Stomach (tissue), 9 donors: ENCODE results near the gene CDC42EP5. TPM values are rescaled to one million over a fixed set of nuclear protein-coding genes. Genes with fewer than 3 reads are reported as not detected.

ENCODE experiments used
- DNase-seq, 2 donors: peaks; one replicate each; pipeline versions ENCODE4 v3.0.0 to v3.0.0-alpha.2; 2013 to 2019
- H3K27ac ChIP-seq, 5 donors: fragments of 200-600 bp in 4 of 5; sonication (generic) in 4 of 5; one replicate each; pipeline ENCODE4 v1.5.1; 2013 to 2019; ENCODE audit warnings: mild to moderate bottlenecking in 1 of 5, moderate library complexity in 1 of 5
- H3K27me3 ChIP-seq, 3 donors: fragments of 200-600 bp; sonication (generic); one replicate each; pipeline ENCODE4 v1.5.1; 2017 to 2019; ENCODE audit warnings: mixed run types in 1 of 3
- H3K36me3 ChIP-seq, 4 donors: fragments of 200-600 bp; sonication (generic); 1 replicate in 3 of 4; 2 replicates in 1 of 4; pipeline ENCODE4 v1.5.1; 2016 to 2019
- H3K4me1 ChIP-seq, 4 donors: fragments of 200-600 bp; sonication (generic); one replicate each; pipeline ENCODE4 v1.5.1; 2016 to 2019
- H3K4me3 ChIP-seq, 4 donors: fragments of 200-600 bp; sonication (generic) in 3 of 4; one replicate each; pipeline ENCODE4 v1.5.1; 2016 to 2019; ENCODE audit warnings: mild to moderate bottlenecking in 1 of 4
- H3K9me3 ChIP-seq, 4 donors: fragments of 200-600 bp; sonication (generic); one replicate each; pipeline ENCODE4 v1.5.1; 2016 to 2019
- CTCF ChIP-seq, 7 experiments: fragments of 450-650 bp in 4 of 7; fragments of 200-600 bp in 3 of 7; sonication (generic) in 3 of 7; IDR thresholded peaks; one replicate each; pipeline ENCODE4 v1.5.1; 2016 to 2019; ENCODE audit warnings: antibody characterized with exemption in 7 of 7, control low read depth in 2 of 7, mild to moderate bottlenecking in 1 of 7
- EP300 ChIP-seq: sonication (generic); formaldehyde crosslinking; IDR thresholded peaks from one replicate; pipeline ENCODE4 v1.6.1; 2017; ENCODE audit warnings: antibody characterized with exemption
- POLR2A ChIP-seq, 4 donors: fragments of 450-650 bp; IDR thresholded peaks; one replicate each; pipeline ENCODE4 v1.6.1; 2016; ENCODE audit warnings: antibody characterized with exemption in 4 of 4, control low read depth in 2 of 4, mild to moderate bottlenecking in 1 of 4, moderate library complexity in 1 of 4
- POLR2AphosphoS5 ChIP-seq, 3 donors: sonication (generic); formaldehyde crosslinking; IDR thresholded peaks; one replicate each; pipeline ENCODE4 v1.6.1; 2016; ENCODE audit warnings: antibody characterized with exemption in 3 of 3
- WGBS, 5 donors: extraction: QIAGEN DNeasy Blood & Tissue Kit in 3 of 5; methylation state at CpG; one replicate each; pipeline versions ENCODE4 v1.1.5 to v1.1.7; 2013 to 2018; 5-methylcytosine and 5-hydroxymethylcytosine counted together
- intact Hi-C: fragments of 100-400 bp; cut with DNase I; formaldehyde crosslinking; loops from one replicate; pipeline ENCODE4 v1.15.1; 2023; ENCODE audit warnings: low total_unique reads
- polyA plus RNA-seq, 3 donors: library from polyadenylated mRNA; stranded (reverse); fragments of 200-250 nt; gene quantifications; one replicate each; pipeline ENCODE4 v1.2.3, GENCODE V29; 2013
- total RNA-seq, 5 donors: library from RNA; depleted of rRNA; stranded (reverse); fragments of >200 nt; gene quantifications; one replicate each; pipeline versions ENCODE4 v1.1.0 to v1.2.3, GENCODE V29; 2014 to 2016
- donor health status: healthy with polysubstance abuse.
- donor health status: Bipolar disorder and iron deficiency.
- donor health status: healthy.

CDC42EP5 gene
- total and polyA plus RNA-seq, 8 donors: 0.89 to 699 (median 29.7) TPM; not detected in 1

- H3K4me3 ChIP-seq: no peak overlapping the region
- TF ChIP-seq CTCF (IDR thresholded peaks at IDR 0.05): no peak
- TF ChIP-seq POLR2A (IDR thresholded peaks at IDR 0.05): no peak
- TF ChIP-seq EP300: no peak
- no peak for TF ChIP-seq POLR2AphosphoS5 (IDR thresholded peaks at IDR 0.05)
- H3K27me3 ChIP-seq: peaks cover 0 to 76% (median 9%) of the 10 kb centered on the region in 3 donors
- no peak overlapping the region for H3K27ac ChIP-seq
- DNase-seq: peak in 1 of 2 donors; percentile 10
- peaks cover 10 to 31% (median 23%) of the 10 kb centered on the region in 4 donors for H3K4me1 ChIP-seq
- no peaks in the 10 kb centered on the region for H3K9me3 ChIP-seq
- intact Hi-C loops: no loop called here
- H3K36me3 ChIP-seq: no peaks in the 10 kb centered on the region
- WGBS, 5 donors: 79 to 84% (median 82%) methylated on average over 11 of the region's 11 CpGs
Measured at GRCh38 chr19:54475706-54476105, 2.6 kb upstream of the CDC42EP5 start.

- 66 to 79% (median 71%) methylated on average over 6 of the region's 6 CpGs for WGBS, 5 donors
- intact Hi-C loops: no loop called here
Measured at GRCh38 chr19:54473892-54474372, 836 bp upstream of the CDC42EP5 start.

GRCh38 chr19:54470991-54471782 is 1.9 kb downstream of the CDC42EP5 start:
- no peaks in the 10 kb centered on the region for H3K9me3 ChIP-seq
- H3K4me1 ChIP-seq: peaks cover 28 to 58% (median 51%) of the 10 kb centered on the region in 4 donors
- H3K27ac ChIP-seq: peak overlapping the region; percentile 83 to 99 (median 91)
- intact Hi-C loops: no loop called here
- DNase-seq: peak; percentile 62 to 88
- H3K36me3 ChIP-seq: no peaks in the 10 kb centered on the region
- H3K4me3 ChIP-seq: peak overlapping the region; percentile 35 to 57 (median 51)
- peaks cover 0 to 56% (median 9%) of the 10 kb centered on the region in 3 donors for H3K27me3 ChIP-seq
- WGBS, 5 donors: 1 to 4% (median 2%) methylated on average over 15 to 60 of the region's 60 CpGs
- peak in 2 of 3 donors; percentile 6 to 11 for TF ChIP-seq POLR2AphosphoS5 (IDR thresholded peaks at IDR 0.05)
- no peak for TF ChIP-seq CTCF (IDR thresholded peaks at IDR 0.05)

More at GRCh38 chr19:54473892-54474372, 836 bp upstream of the CDC42EP5 start:
- Histone ChIP-seq H3K36me3 (no peaks in the 10 kb centered on the region), H3K9me3 (no peaks in the 10 kb centered on the region), H3K4me3 (no peak overlapping the region), H3K4me1 (peaks cover 26 to 43% (median 40%) of the 10 kb centered on the region in 4 donors), H3K27ac (peak overlapping the region; percentile 75 to 88 (median 80)), H3K27me3 (peaks cover 0 to 79% (median 9%) of the 10 kb centered on the region in 3 donors)
- DNase-seq: no peak
- TF ChIP-seq POLR2A (IDR thresholded peaks at IDR 0.05): no peak
- TF ChIP-seq EP300: no peak
- TF ChIP-seq POLR2AphosphoS5 (IDR thresholded peaks at IDR 0.05): no peak
- no peak for TF ChIP-seq CTCF (IDR thresholded peaks at IDR 0.05)

GRCh38 chr19:54470276-54470887 is 2.7 kb downstream of the CDC42EP5 start:
- WGBS, 5 donors: 40 to 58% (median 50%) methylated on average over 10 of the region's 10 CpGs
- peak in 1 of 2 donors; percentile 23 for DNase-seq
- H3K4me1 ChIP-seq: peaks cover 28 to 61% (median 59%) of the 10 kb centered on the region in 4 donors
- intact Hi-C loops: no loop called here
- peak overlapping the region in 3 of 4 donors; percentile 35 to 57 (median 48) for H3K4me3 ChIP-seq
- TF ChIP-seq EP300: no peak
- no peak for TF ChIP-seq POLR2A (IDR thresholded peaks at IDR 0.05)
- no peak for TF ChIP-seq CTCF (IDR thresholded peaks at IDR 0.05)
- no peak for TF ChIP-seq POLR2AphosphoS5 (IDR thresholded peaks at IDR 0.05)
- H3K27me3 ChIP-seq: peaks cover 0 to 50% (median 9%) of the 10 kb centered on the region in 3 donors
- H3K27ac ChIP-seq: peak overlapping the region; percentile 60 to 99 (median 87)
- H3K36me3 ChIP-seq: no peaks in the 10 kb centered on the region
- no peaks in the 10 kb centered on the region for H3K9me3 ChIP-seq
